ENCODE measurements around the gene IL1RAPL2.
"Not testable (repeated sequence)": the region's sequence is repeated elsewhere in the genome, so short reads cannot be mapped to it uniquely, and the experiment has no call there.

Gene IL1RAPL2

DNA sequence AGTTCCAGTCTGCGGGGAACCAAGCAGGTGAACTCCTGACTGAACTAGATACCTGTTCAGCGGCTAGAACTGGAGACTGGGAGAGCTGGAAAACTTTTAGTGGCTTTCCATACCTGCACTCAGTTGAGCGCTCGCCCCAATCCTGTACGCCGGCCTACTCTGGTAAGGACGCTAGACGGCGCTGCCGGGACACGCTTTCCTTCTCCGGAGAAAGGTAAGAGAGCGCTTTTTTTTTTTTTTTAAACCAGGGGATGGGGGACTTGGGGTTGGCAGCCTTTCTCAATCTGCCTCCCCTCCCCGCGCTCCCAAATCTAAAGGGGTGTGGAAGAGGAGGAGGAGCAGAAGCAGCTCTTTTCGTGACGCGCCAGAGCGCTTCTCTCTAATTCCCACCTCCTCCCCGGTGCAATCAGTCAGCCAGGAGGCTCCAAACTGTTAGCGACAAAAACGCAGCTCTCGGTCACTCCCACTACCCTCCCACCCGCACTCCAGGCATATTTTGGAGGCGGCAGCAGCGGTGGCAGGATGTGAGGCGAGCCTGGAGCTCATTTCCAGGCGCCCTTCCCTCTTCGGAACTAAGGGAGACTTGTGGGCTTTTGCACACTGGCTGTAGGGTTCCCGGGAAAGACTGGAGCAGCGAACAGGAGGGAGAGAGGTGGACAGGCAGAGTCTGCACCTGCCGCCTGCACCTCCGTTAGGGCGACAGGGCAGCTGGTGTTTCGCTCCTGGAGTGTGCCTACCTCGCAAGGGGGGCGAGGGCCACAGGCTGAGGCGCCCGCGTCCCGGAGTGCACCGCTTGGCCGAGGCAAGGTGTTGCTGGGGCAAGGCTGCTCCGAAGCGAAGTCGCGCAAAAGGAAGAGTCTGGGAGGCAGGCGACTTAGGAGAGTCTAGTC lies at the start of gene IL1RAPL2:
Gene IL1RAPL2, plus strand, starts transcription at position 409 of the 890 bp plus-strand sequence.
- no peak for DNase-seq (ENCODE audit: low spot score)

GRCh38 chrX:104522386-104522785 lies 43.6 kb upstream of the IL1RAPL2 start:
- DNase-seq (ENCODE audit: low spot score) = no peak

- DNase-seq (ENCODE audit: low spot score) = no peak
Observed at GRCh38 chrX:104523858-104524257, 42.1 kb upstream of the IL1RAPL2 start.

- DNase-seq (ENCODE audit: low spot score) = no peak
Observed at GRCh38 chrX:104539081-104539480, 26.9 kb upstream of the IL1RAPL2 start.

DNA sequence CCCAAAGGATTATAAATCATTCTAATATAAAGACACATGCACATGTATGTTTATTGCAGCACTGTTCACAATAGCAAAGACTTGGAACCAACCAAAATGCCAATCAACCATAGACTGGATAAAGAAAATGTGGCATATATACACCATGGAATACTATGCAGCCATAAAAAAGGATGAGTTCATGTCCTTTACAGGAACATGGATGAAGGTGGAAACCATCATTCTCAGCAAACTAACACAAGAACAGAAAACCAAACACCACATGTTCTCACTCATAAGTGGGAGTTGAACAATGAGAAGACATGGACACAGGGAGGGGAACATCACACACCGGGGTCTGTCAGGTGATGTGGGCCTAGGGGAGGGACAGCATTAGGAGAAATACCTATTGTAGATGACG lies 23.6 kb upstream of the IL1RAPL2 start:
- not testable (repeated sequence) for DNase-seq (ENCODE audit: low spot score)

DNA sequence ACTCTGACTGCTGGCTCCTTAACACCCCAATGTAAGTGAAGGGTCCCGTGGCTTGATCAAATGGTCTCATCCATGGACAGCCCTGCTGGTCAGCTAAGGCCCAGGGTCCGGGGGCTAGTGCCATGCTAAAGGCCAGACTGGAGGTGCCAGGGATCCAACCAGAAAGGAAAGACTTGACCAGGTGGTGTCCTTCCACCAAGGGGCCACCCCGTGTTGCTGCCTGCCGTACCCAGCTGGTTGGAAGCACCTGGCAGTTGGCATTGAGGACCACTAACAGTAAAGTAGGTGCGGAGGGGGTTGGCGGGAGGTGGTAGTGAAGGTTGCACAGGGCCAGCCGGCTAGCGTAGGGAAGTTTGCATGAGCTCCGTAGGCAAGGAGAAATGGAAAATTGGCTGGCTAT lies 1.7 kb upstream of the IL1RAPL2 start:
- no peak for DNase-seq (ENCODE audit: low spot score)

DNA sequence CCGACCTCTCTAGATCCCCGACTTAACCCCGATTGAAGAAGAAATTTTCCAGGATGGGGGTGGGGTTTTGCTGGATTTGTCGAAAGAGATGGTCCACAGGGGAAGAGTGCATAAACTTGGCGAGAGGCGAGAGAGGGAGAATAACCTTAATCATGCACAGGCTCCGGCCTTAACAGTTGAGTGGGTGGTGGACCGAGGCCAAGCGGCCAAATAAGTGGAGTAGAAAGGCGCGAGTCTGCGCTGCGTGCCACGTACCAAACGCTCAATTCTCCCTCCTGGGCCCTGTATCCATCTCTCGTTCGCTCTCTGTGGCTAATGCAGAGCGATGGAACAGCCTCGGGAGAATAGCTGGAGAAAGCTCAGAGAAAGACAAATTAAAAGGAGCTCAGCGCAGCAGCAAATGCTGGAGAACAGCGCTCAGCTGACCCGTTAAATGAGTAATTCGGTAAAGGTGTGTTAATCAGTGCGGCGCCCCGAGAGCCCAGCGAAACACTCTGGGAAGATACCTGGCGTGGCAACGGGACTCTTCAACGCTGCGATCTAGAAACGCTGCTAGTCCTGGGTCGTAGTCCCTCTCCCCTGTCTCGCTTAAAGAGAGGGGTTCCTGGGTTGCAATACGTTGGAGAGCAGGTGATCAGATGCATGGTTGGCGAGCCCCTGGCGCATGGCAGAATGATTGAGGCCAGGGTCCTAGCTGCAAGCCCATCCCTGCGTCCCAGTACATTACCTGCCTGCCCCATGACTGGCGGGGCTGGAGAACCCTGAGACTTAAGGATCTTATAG lies 887 bp upstream of the IL1RAPL2 start:
- DNase-seq (ENCODE audit: low spot score) = no peak

DNA sequence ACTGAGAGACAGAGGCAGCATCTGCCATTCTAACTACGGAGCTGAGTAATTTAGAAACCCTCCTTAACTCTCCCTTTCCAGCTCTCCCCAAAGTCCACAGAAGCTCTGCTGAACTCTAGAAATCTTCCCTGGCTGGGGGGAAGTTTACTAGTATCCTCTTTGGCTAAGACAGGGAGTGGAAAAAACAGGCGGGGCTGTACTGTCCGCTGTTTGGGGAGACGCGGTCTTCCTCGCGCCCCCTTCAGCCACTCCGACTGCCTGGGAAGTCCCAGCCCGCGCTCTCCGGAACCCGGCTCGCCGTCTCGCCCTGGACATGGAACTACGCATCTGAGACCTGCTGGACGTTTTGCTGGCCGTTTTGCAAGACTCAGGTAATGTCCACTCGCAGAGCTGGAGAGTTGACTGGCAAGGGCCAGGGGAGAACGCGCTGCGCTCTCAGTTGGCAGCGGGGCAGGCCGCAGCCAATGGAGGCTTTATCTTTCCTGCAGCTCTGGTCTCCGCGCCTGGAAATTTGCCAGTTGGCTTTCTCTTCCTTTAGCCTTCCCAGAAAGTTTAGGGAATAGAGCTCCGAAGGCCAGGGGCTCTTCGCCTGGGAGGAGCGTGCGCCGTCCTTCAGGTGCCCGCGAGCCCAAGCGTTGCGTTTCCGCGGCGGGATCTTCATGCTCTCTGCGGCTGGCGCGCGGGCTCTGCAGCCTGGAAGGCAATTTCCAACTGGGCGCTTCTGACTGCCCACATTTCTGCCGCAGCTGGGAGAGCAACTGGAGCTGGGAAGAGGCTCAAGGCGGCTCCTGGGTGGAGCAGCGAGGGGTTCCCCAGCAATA lies 892 bp downstream of the IL1RAPL2 start:
- no peak for DNase-seq (ENCODE audit: low spot score)

DNA sequence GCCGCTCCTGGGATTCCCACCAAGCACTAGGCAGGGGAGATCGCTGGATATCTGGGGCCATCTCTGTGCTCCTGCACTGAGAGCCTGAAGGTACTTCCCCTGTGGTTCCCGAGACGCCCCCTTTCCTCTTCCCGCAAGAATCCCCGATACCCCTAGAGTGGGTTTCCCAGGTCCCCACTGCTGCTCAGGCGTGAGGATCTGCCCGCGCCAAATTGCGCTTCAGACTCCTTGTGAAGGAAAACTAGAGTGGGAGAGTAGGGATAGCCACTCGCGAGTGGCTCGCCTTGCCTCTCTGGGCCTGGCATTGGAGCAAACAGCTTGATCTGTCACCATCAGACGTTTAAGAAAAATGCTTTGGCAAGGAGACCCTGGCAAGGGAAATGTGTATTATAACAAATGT lies 1.5 kb downstream of the IL1RAPL2 start:
- no peak for DNase-seq (ENCODE audit: low spot score)

- no peak for DNase-seq (ENCODE audit: low spot score)
Observed at GRCh38 chrX:104568304-104568915, 2.4 kb downstream of the IL1RAPL2 start.

GRCh38 chrX:104618106-104618895 lies 52.3 kb downstream of the IL1RAPL2 start:
- no peak for DNase-seq (ENCODE audit: low spot score)

- DNase-seq (ENCODE audit: low spot score) = no peak
Observed at GRCh38 chrX:104621781-104622180, 55.8 kb downstream of the IL1RAPL2 start.

DNA sequence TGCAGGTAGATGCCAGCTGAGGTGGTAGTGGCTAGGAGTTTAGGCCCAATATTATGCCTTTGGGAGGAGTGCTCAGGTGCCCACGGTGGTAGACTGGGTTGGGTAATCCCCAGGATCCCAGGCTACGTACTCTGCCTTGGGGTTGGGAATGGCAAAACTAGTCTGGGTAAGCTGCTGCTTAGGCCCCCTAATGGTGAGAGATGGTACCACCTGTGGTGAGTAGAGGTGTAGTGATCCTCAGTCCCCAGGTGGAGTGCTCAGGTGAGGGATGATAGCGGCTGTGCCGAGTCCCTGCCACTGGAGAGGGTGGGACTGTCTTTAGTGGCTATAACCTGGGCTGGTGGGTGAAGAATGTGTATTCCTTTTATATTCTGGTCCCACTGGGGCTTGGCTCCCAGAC lies 75.2 kb downstream of the IL1RAPL2 start:
- no peak for DNase-seq (ENCODE audit: low spot score)

DNA sequence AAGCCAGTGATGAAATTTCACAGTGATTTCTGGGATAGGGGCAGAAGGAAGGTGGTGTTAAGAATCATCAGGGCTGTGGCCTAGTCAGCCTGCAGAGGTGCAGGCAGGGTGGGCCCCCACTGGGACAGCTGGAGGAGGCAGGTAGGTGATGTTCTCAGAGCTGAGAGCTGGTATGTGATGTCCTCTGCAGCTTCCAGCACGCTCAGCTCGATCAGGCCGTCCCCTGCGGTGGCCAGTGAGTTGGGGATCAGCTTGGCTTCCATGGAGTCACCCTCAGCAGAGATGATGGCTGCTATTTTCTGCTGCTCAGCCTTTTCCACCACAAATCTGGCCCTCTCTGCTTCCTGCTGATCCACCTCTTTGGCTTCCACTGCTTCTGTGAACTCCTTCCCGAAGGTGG lies 81.1 kb downstream of the IL1RAPL2 start:
- DNase-seq (ENCODE audit: low spot score) = no peak

GRCh38 chrX:104659005-104659744 lies 93.2 kb downstream of the IL1RAPL2 start:
- no peak for DNase-seq (ENCODE audit: low spot score)

- no peak for DNase-seq (ENCODE audit: low spot score)
Observed at GRCh38 chrX:104660092-104660491, 94.1 kb downstream of the IL1RAPL2 start.

DNA sequence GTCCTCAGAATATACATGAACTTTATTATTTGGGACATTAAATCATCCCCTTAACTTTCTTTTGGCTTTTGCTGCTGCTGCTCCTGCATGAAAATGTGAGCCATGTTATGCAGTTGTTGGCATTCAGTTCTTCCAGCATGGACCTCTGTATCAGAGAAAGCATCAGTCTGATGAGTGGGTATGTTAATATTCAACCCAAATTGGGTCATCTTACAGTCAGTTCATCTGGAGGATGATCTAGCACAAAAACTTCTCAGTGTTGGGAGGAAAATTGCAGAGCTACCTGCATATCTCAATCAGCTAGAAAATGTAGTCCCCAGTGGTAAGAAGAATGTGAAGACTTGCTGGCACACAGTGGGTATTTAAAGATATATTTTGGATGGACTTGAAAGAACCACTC lies 96.7 kb downstream of the IL1RAPL2 start:
- DNase-seq (ENCODE audit: low spot score) = no peak

DNA sequence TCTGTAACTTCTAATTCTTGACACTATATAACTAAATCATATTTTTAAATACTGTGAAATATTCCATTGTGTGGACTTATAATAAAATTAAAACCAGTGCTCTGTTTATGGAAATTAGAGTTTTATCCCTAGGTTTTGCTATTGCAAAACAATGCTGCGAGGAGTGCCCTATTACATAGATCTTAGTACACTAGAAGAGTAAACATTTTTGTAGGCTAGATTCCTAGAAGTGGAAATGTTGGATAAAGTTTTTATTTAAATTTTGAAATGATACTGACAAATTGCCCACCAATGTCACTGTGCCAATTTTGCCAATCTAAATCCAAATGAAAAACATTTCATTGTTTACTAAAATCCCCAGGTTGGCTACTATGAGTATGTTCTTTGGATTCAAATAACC lies 99.7 kb downstream of the IL1RAPL2 start:
- DNase-seq (ENCODE audit: low spot score) = no peak

DNA sequence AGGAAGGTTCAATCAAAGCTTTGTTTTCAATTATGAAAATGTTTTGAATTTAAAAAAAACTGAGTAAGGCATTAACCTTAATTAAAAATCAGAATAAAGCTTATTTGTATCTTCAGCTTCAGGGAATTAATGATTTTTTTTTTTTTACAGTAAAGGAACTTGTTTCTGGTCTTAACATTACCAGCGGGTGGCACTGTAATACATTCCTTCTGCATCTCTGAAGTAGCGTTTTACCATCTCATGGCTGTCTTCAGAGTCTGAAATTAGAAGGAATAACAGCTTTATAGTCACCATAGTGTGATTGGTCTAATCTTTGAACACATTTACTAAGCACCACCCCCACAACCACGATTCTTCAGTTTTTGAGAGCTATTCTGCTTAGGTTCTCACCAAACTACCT lies 102.6 kb downstream of the IL1RAPL2 start:
- no peak for DNase-seq (ENCODE audit: low spot score)

- DNase-seq (ENCODE audit: low spot score) = no peak
Observed at GRCh38 chrX:104669063-104669462, 103.1 kb downstream of the IL1RAPL2 start.

All from globus pallidus (tissue), 1 donor.